Upper lobe of left lung (tissue), 6 donors: ENCODE measurements around the gene SECTM1. TPM values are rescaled to one million over a fixed set of nuclear protein-coding genes. Genes with fewer than 3 reads are reported as not detected.

ENCODE experiments used
- ATAC-seq, 2 donors: fragments of 200-7000 bp; cut with Tn5 transposase; one replicate each; pipeline ENCODE4 v1.9.1; 2022; ENCODE audit warnings: mild to moderate bottlenecking in 2 of 2, moderate library complexity in 2 of 2; ENCODE audit not compliant: low FRiP score in 2 of 2
- DNase-seq, 2 donors: peaks; one replicate each; pipeline ENCODE4 v3.0.0-alpha.2; 2019 to 2020
- H3K27ac ChIP-seq, 4 donors: fragments of 200-600 bp; sonication (generic); one replicate each; pipeline ENCODE4 v1.5.1; 2016 to 2019
- H3K27me3 ChIP-seq, 4 donors: fragments of 200-600 bp; sonication (generic); one replicate each; pipeline ENCODE4 v1.5.1; 2017 to 2019
- H3K36me3 ChIP-seq, 4 donors: fragments of 200-600 bp; sonication (generic); one replicate each; pipeline ENCODE4 v1.5.1; 2016 to 2019
- H3K4me1 ChIP-seq, 4 donors: fragments of 200-600 bp; sonication (generic); one replicate each; pipeline ENCODE4 v1.5.1; 2018 to 2019
- H3K4me3 ChIP-seq, 4 donors: fragments of 200-600 bp; sonication (generic); one replicate each; pipeline ENCODE4 v1.5.1; 2017 to 2019; ENCODE audit warnings: mild to moderate bottlenecking in 2 of 4, moderate library complexity in 1 of 4
- H3K9me3 ChIP-seq, 4 donors: fragments of 200-600 bp; sonication (generic); one replicate each; pipeline ENCODE4 v1.5.1; 2018 to 2019
- CTCF ChIP-seq, 6 experiments: fragments of 450-650 bp in 4 of 6; fragments of 200-600 bp in 2 of 6; sonication (generic) in 2 of 6; IDR thresholded peaks; one replicate each; pipeline ENCODE4 v1.5.1; 2016 to 2019; ENCODE audit warnings: antibody characterized with exemption in 6 of 6
- EP300 ChIP-seq, 4 donors: sonication (generic); formaldehyde crosslinking; IDR thresholded peaks; one replicate each; pipeline ENCODE4 v1.5.1; 2017; ENCODE audit warnings: antibody characterized with exemption in 4 of 4, control low read depth in 2 of 4
- POLR2A ChIP-seq, 4 donors: fragments of 450-650 bp; IDR thresholded peaks; one replicate each; pipeline ENCODE4 v1.5.1; 2016 to 2017; ENCODE audit warnings: antibody characterized with exemption in 4 of 4, mild to moderate bottlenecking in 2 of 4
- POLR2AphosphoS5 ChIP-seq, 2 donors: sonication (generic); formaldehyde crosslinking; IDR thresholded peaks; one replicate each; pipeline ENCODE4 v1.5.1; 2017; ENCODE audit warnings: antibody characterized with exemption in 2 of 2
- WGBS, 2 donors: methylation state at CpG; one replicate each; pipeline ENCODE4 v1.1.5; 2017 to 2018; 5-methylcytosine and 5-hydroxymethylcytosine counted together
- total RNA-seq, 6 donors: library from RNA; depleted of rRNA in 4 of 6; stranded (reverse); fragments of >200 nt in 4 of 6; gene quantifications; one replicate each; pipeline versions ENCODE4 v1.1.0 to v1.2.1, GENCODE V29; 2016 to 2021
- donor health status: DM: no; HTN: no; CAD: no; lungs with moderate emphysema.
- donor health status: DM: no; HTN: yes; CAD: no; lungs with severe emphysema.

The SECTM1 gene
- total RNA-seq, 6 donors from 2014 or later = 17.8 to 50.4 (median 36.2) TPM

GRCh38 chr17:82291582-82292250, 41.9 kb downstream of the SECTM1 start:
- Histone ChIP-seq H3K36me3 (no peaks in the 10 kb centered on the region), H3K4me3 (peak overlapping the region in 3 of 4 donors; percentile 65 to 91 (median 78)), H3K4me1 (peaks cover 49 to 59% (median 51%) of the 10 kb centered on the region in 4 donors), H3K27ac (peak overlapping the region; percentile 99), H3K27me3 (no peaks in the 10 kb centered on the region), H3K9me3 (no peaks in the 10 kb centered on the region)
- no peak for TF ChIP-seq POLR2A (IDR thresholded peaks at IDR 0.05)
- ATAC-seq (no peak), DNase-seq (no peak)
- WGBS, 2 donors = 85% methylated on average over 19 of the region's 19 CpGs

DNA sequence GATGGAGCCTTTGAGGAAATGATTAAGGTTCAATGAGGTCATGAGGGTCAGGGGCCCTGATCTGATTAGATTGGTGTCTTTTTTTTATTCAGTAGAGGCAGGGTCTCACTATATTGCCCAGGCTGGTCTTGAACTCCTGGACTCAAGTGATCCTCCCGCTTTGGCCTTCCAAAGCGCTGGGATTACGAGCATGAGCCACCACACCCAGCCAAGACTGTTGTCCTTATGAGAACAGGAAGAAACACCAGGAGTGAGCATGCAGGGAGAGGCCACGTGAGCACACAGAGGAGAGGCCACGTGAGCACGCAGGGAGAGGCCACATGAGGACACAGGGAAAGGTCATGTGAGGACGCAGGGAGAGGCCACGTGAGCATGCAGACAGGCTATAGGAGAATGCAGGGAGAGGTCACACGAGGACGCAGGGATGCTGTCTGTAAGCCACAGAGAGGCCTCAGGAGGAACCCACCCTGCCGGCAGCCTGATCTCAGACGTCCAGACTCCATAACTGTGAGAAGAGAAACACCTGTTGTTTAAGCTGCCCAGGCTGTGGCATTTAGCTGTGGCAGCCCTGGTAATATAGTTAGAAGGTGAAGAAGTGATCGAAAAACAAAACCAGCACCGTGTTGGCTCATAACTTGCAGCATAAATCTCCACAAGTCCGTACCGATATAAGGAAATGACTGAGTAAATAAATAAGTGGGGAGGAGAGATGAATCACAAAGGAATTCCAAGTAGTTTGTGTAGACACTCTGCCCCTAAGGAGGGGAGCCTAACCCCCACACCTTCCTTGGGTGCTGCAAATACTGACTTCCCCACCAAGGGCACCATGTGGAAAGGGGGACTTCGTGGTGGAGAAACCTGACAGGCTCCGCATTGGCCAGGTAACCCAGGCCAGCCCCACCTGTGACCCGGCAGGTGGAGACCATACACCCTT, 45.4 kb downstream of the SECTM1 start:
- peaks cover 28 to 32% (median 29%) of the 10 kb centered on the region in 4 donors for H3K4me1 ChIP-seq
- no peaks in the 10 kb centered on the region for H3K27me3 ChIP-seq
- H3K27ac ChIP-seq = peak overlapping the region; percentile 74 to 91 (median 84)
- ATAC-seq (peak; percentile 59 to 80), DNase-seq (peak in 1 of 2 donors; percentile 97)
- no peak overlapping the region for H3K4me3 ChIP-seq
- no peaks in the 10 kb centered on the region for H3K9me3 ChIP-seq
- H3K36me3 ChIP-seq = no peaks in the 10 kb centered on the region
- TF ChIP-seq EP300 (IDR thresholded peaks at IDR 0.05) (peak in 2 of 4 donors; percentile 74 to 95), POLR2AphosphoS5 (IDR thresholded peaks at IDR 0.05) (peak; percentile 89 to 98), POLR2A (IDR thresholded peaks at IDR 0.05) (peak in 1 of 4 donors; percentile 59), CTCF (IDR thresholded peaks at IDR 0.05) (no peak)
- WGBS, 2 donors = 36 to 38% methylated on average over 19 of the region's 19 CpGs

DNA sequence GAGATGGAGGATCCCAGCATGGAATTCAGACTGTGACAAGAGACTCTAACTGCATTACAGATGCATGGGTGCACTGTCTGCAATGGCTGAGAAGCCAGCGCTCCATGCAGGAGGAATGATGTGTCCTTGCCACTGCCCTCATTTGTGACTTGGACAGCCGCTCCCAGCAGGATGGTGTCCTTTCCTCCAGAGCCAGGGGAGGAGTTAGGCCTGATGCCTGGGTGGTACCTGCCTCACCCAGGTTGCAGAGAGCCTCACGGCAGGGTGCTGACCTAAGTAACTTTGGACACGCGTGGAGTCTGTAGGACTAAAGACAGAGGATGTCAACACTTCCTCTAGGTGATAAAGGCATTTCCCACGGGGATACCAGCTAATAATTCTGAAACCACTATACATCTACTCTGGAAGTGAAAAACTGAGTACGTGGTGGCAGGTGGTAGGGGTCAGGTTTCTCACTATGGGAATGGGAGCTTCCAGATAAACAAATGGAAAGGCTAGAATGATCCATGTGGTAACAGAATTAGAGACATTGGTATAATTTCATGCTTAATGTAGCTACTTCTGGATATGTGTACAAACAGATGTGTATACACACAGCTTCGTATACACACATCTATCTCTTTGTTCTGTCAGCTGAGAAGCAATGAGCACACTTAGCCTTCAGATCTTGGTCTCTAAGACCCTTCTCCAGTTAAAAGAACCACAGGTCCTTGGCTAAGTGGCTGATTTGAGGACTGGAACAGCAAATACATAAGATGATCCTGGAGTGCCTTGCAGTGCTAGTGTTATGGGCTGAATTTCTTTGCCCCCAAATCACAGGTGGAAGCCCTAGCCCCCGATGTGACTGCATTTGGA, 46.3 kb downstream of the SECTM1 start:
- Histone ChIP-seq H3K4me1 (peaks cover 31 to 37% (median 35%) of the 10 kb centered on the region in 4 donors), H3K9me3 (no peaks in the 10 kb centered on the region), H3K27me3 (no peaks in the 10 kb centered on the region), H3K36me3 (no peaks in the 10 kb centered on the region), H3K4me3 (no peak overlapping the region), H3K27ac (peak overlapping the region; percentile 74 to 91 (median 84))
- DNase-seq = no peak
- no peak for TF ChIP-seq POLR2AphosphoS5 (IDR thresholded peaks at IDR 0.05)
- TF ChIP-seq EP300 (IDR thresholded peaks at IDR 0.05) = no peak
- no peak for TF ChIP-seq CTCF (IDR thresholded peaks at IDR 0.05)
- no peak for TF ChIP-seq POLR2A (IDR thresholded peaks at IDR 0.05)
- no peak for ATAC-seq
- WGBS, 2 donors = 73 to 82% methylated on average over 8 to 9 of the region's 9 CpGs

DNA sequence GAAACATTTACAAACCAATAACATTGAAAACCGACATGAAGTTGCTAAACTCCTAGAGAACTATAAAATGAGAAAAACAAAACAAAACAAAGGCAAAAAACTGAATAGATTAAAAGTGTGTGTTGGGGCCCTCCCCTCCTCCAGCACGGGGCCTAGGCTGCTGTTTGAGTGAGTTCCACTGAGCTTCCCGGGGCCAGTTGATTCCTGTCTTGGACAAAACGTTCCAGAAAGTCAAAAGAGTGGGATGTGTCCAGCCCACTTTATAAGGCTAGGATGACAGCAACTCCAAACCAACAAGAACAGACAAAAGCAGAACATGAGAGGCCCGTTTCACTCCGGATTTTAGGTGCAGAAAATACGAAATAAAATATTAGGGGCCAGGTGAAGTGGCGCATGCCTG, 48.4 kb downstream of the SECTM1 start:
- Histone ChIP-seq H3K4me3 (no peak overlapping the region), H3K27me3 (no peaks in the 10 kb centered on the region), H3K9me3 (no peaks in the 10 kb centered on the region), H3K4me1 (peaks cover 26 to 41% (median 34%) of the 10 kb centered on the region in 4 donors), H3K36me3 (no peaks in the 10 kb centered on the region), H3K27ac (no peak overlapping the region)
- DNase-seq (no peak), ATAC-seq (no peak)
- WGBS, 2 donors = 64 to 67% methylated on average over 8 of the region's 8 CpGs
- TF ChIP-seq POLR2AphosphoS5 (IDR thresholded peaks at IDR 0.05) = no peak
- no peak for TF ChIP-seq CTCF (IDR thresholded peaks at IDR 0.05)
- no peak for TF ChIP-seq POLR2A (IDR thresholded peaks at IDR 0.05)
- TF ChIP-seq EP300 (IDR thresholded peaks at IDR 0.05) = no peak
